Measurements from ENCODE around the gene TM4SF5.

GRCh38 chr17:4808378-4808767, 36.7 kb downstream of the TM4SF5 start:
- no peak for TF ChIP-seq CTCF (IDR thresholded peaks at IDR 0.05 in 8 of 11, conservative IDR thresholded peaks at IDR 0.05 in 3 of 11)
- no peak for TF ChIP-seq POLR2A (IDR thresholded peaks at IDR 0.05)
- TF ChIP-seq POLR2AphosphoS5 (IDR thresholded peaks at IDR 0.05): no peak

All from spleen (tissue), 7 donors.